Activated T-cell treated with anti-CD3 and anti-CD28 coated beads for 1 hour (primary cell): Measurements from ENCODE around the gene KCTD21.
"Not testable (repeated sequence)": the region's sequence is repeated elsewhere in the genome, so short reads cannot be mapped to it uniquely, and the experiment has no call there.

Experiments
- DNase-seq: peaks from one replicate; pipeline ENCODE4 v3.0.0-alpha.2; 2020; ENCODE audit warnings: low read depth

Gene KCTD21

GRCh38 chr11:78175862-78176261, 12.6 kb downstream of the KCTD21 start:
- DNase-seq, result not testable (repeated sequence)

- no peak for DNase-seq
These were observed 16.5 kb downstream of the KCTD21 start for GRCh38 chr11:78171951-78172350.

GRCh38 chr11:78170874-78171549, 17.4 kb downstream of the KCTD21 start:
- no peak for DNase-seq

GRCh38 chr11:78170413-78170812, 18.0 kb downstream of the KCTD21 start:
- no peak for DNase-seq

GRCh38 chr11:78168539-78169477, 19.6 kb downstream of the KCTD21 start:
- DNase-seq, result no peak

GRCh38 chr11:78166855-78167469, 21.5 kb downstream of the KCTD21 start:
- DNase-seq, result no peak

GRCh38 chr11:78164471-78164870, 24.0 kb downstream of the KCTD21 start:
- no peak for DNase-seq

- DNase-seq, result no peak
These were observed 24.6 kb downstream of the KCTD21 start for GRCh38 chr11:78163828-78164227.

- DNase-seq, result no peak
These were observed 26.5 kb downstream of the KCTD21 start for GRCh38 chr11:78161962-78162371.

GRCh38 chr11:78161346-78161745, 27.1 kb downstream of the KCTD21 start:
- DNase-seq, result no peak

- DNase-seq, result no peak
These were observed 27.9 kb downstream of the KCTD21 start for GRCh38 chr11:78160557-78160956.

GRCh38 chr11:78158987-78159652, 29.3 kb downstream of the KCTD21 start:
- DNase-seq, result no peak

- no peak for DNase-seq
These were observed 32.1 kb downstream of the KCTD21 start for GRCh38 chr11:78156127-78156844.

GRCh38 chr11:78151804-78152203, 36.6 kb downstream of the KCTD21 start:
- DNase-seq, result no peak

GRCh38 chr11:78150754-78151153, 37.7 kb downstream of the KCTD21 start:
- DNase-seq, result no peak

GRCh38 chr11:78150346-78150745, 38.1 kb downstream of the KCTD21 start:
- DNase-seq, result no peak

GRCh38 chr11:78149646-78150045, 38.8 kb downstream of the KCTD21 start:
- no peak for DNase-seq

- DNase-seq, result no peak
These were observed 40.6 kb downstream of the KCTD21 start for GRCh38 chr11:78147807-78148206.

GRCh38 chr11:78145511-78146025, 42.9 kb downstream of the KCTD21 start:
- DNase-seq, result no peak

GRCh38 chr11:78140392-78141077, 47.9 kb downstream of the KCTD21 start:
- DNase-seq, result no peak
